ENCODE measurements around the gene EHD1. TPM values are rescaled to one million over a fixed set of nuclear protein-coding genes. Genes with fewer than 3 reads are reported as not detected.
A peak's percentile ranks its signal among the peaks of the same experiment; 100 is the strongest.

EHD1 gene
- total RNA-seq, 2 donors from 2014 or later: 18.7 to 45.2 TPM

- Histone ChIP-seq H3K4me1 (peaks cover 42% of the 10 kb centered on the region), H3K4me3 (no peak overlapping the region), H3K27ac (peak overlapping the region in 2 of 4 donors; percentile 58 to 68), H3K36me3 (replicated peaks in 1 of 2; ENCODE audit: insufficient read depth in 1 of 2, low read depth in 2 of 2) (no peaks in the 10 kb centered on the region), H3K9me3 (no peaks in the 10 kb centered on the region), H3K27me3 (no peaks in the 10 kb centered on the region)
- intact Hi-C loops (cut with DNase I): loop anchor here (5.0 kb wide), 1 partner anchor 48 kb away; no protein-coding TSS in a partner anchor
- TF ChIP-seq POLR2A (IDR thresholded peaks at IDR 0.05) (no peak), CTCF (IDR thresholded peaks at IDR 0.05) (no peak)
- ATAC-seq (no peak), DNase-seq (no peak)
- 86 to 89% methylated on average over 15 to 16 of the region's 19 CpGs for WGBS, 2 donors
Observed at GRCh38 chr11:64849598-64850356, 28.6 kb downstream of the EHD1 start.

DNA sequence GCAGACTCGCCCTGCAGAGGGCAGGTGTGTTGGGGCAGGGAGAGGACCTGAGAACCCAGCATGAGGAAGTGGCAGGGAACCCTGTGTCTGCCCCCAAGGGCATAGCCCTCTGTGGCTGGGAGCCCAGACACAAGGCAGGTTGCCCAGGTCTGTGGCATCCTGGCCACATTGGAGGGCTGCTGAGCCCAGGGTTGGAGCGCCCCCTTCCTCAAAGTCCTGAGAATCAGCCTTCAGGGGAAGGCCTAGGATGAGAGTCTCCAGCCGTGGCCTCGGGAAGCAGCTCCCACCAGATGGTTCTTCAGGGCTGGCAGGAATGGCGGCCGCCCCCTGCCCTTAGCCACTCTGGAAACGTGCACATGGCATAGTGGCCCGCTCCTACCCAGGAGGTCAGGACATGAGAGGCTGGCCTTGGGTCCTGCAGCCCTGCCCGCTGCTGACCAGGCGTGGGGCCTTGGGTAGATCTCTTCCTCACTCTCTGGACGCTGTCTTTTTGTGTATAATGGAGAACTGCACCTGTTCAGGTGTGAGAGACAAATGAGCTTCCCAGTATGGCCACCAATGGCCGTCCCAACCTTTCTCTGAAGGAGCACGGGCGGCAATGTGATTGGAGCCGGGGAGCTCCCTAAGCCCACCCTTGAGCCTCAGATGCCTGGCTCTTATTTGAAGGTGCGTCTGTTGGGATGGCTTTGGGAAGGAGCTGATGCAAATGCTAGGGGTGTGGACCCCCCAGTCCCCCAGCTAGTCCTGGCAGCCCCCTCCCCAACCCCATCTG lies 29.4 kb downstream of the EHD1 start:
- 61 to 68% methylated on average over 4 to 16 of the region's 16 CpGs for WGBS, 2 donors
- Histone ChIP-seq H3K9me3 (no peaks in the 10 kb centered on the region), H3K27ac (peak overlapping the region; percentile 23 to 68 (median 60)), H3K27me3 (no peaks in the 10 kb centered on the region), H3K4me3 (no peak overlapping the region), H3K36me3 (replicated peaks in 1 of 2; ENCODE audit: insufficient read depth in 1 of 2, low read depth in 2 of 2) (no peaks in the 10 kb centered on the region), H3K4me1 (peaks cover 34% of the 10 kb centered on the region)
- intact Hi-C loops (cut with DNase I): loop anchor here (5.0 kb wide), 1 partner anchor 48 kb away; no protein-coding TSS in a partner anchor
- DNase-seq (peak; percentile 73 to 91 (median 88)), ATAC-seq (peak; percentile 20)
- TF ChIP-seq POLR2A (IDR thresholded peaks at IDR 0.05): peak in 1 of 3 donors; percentile 6
- peak in 5 of 7 experiments; percentile 14 to 58 (median 47) for TF ChIP-seq CTCF (IDR thresholded peaks at IDR 0.05)

DNA sequence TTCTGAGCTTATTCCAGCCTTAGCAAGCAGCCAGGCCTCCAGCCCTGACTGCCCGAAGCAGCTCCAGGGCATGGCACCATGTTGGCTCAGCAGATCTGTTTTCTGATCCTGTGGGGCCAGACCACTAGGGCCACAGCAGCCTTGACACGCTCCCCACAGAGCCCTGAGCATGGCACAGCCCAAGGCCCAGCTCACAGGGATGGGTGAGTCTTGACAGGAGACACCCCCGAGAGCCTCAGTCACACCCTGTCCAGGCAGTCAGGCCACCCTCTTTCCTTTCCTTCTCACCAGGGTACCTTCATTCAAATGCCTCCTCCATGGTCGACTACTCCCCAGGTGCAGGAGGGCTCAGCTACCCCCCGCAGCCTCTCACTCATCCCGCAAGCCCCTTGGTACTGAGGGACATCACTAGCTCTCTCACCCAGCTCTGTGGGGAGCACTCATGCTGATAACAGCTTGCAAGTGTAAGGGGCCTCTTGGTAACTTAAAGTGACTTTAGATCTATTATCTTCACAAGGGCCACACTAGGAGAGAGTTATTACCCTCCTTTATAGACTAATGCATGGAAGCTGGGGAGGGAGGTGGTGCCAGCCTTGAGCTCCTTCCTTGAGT lies 30.1 kb downstream of the EHD1 start:
- peak overlapping the region; percentile 23 to 68 (median 60) for H3K27ac ChIP-seq
- WGBS, 2 donors: 78 to 80% methylated on average over 6 of the region's 6 CpGs
- intact Hi-C loops (cut with DNase I): loop anchor here (5.0 kb wide), 1 partner anchor 49 kb away; no protein-coding TSS in a partner anchor

More for the DNA sequence above, 30.1 kb downstream of the EHD1 start:
- no peak overlapping the region for H3K4me3 ChIP-seq
- no peaks in the 10 kb centered on the region for H3K36me3 ChIP-seq (replicated peaks in 1 of 2; ENCODE audit: insufficient read depth in 1 of 2, low read depth in 2 of 2)
- peaks cover 34% of the 10 kb centered on the region for H3K4me1 ChIP-seq
- no peaks in the 10 kb centered on the region for H3K27me3 ChIP-seq
- DNase-seq: no peak
- no peak for TF ChIP-seq POLR2A (IDR thresholded peaks at IDR 0.05)
- no peak for TF ChIP-seq CTCF (IDR thresholded peaks at IDR 0.05)
- no peaks in the 10 kb centered on the region for H3K9me3 ChIP-seq
- ATAC-seq: no peak

Data from body of pancreas (tissue), 4 donors.